ENCODE measurements around the gene EAF1. TPM values are rescaled to one million over a fixed set of nuclear protein-coding genes. Genes with fewer than 3 reads are reported as not detected.

Gene EAF1
- total and polyA plus RNA-seq, 2 donors (not counting 1 experiment from before 2014, with no cell fraction given) = 8.3 to 19.8 TPM

- Mint-ChIP-seq H3K27me3 (no peaks in the 10 kb centered on the region), H3K4me1 (no peaks in the 10 kb centered on the region), H3K27ac (no peak overlapping the region), H3K9me3 (ENCODE audit: insufficient read depth) (no peaks in the 10 kb centered on the region), H3K4me3 (no peak overlapping the region)
- Histone ChIP-seq H3K4me3 (ENCODE audit: control extremely low read depth in 1 of 5, extremely low read depth in 1 of 5, insufficient read depth in 1 of 5, low read depth in 2 of 5, low read length in 4 of 5) (no peak overlapping the region), H3K79me2 (ENCODE audit: control insufficient read depth, insufficient read depth, low read length) (no peaks in the 10 kb centered on the region), H3K27ac (ENCODE audit: low read length in 2 of 2) (no peak overlapping the region), H3K4me1 (ENCODE audit: control insufficient read depth in 2 of 2, insufficient read depth in 2 of 2, low read length in 2 of 2) (no peaks in the 10 kb centered on the region), H3K27me3 (replicated peaks in 1 of 4; ENCODE audit: control extremely low read depth in 1 of 4, control insufficient read depth in 3 of 4, insufficient read depth in 4 of 4, low read length in 3 of 4) (no peaks in the 10 kb centered on the region), H3K4me2 (replicated peaks; ENCODE audit: low read depth, low read length, poor library complexity, severe bottlenecking) (no peak overlapping the region), H4K20me1 (ENCODE audit: control insufficient read depth, insufficient read depth, low read length, poor library complexity, severe bottlenecking) (no peaks in the 10 kb centered on the region), H3K9ac (ENCODE audit: low read length) (no peak overlapping the region), H3K36me3 (replicated peaks in 1 of 2; ENCODE audit: control extremely low read depth in 1 of 2, control insufficient read depth in 1 of 2, extremely low read depth in 1 of 2, insufficient read depth in 2 of 2, low read length in 1 of 2) (no peaks in the 10 kb centered on the region), H3K9me3 (ENCODE audit: control extremely low read depth in 1 of 3, control insufficient read depth in 2 of 3, insufficient read depth in 1 of 3, low read length in 2 of 3) (no peaks in the 10 kb centered on the region), H2AFZ (ENCODE audit: insufficient read depth, low read depth, low read length, poor library complexity, severe bottlenecking) (no peak overlapping the region)
- POLR2A ChIA-PET = no interaction called here
- WGBS (ENCODE audit: insufficient coverage) = 87% methylated on average over 3 of the region's 3 CpGs
- ATAC-seq (ENCODE audit: low read depth) (no peak), DNase-seq (no peak)
- CTCF ChIA-PET = no interaction called here
- TF ChIP-seq EZH2 (IDR thresholded peaks at IDR 0.05; ENCODE audit: borderline replicate concordance, insufficient read depth, low read depth, low read length, poor library complexity, severe bottlenecking) (no peak), CTCF (IDR thresholded peaks at IDR 0.05) (no peak)
- intact Hi-C loops (cut with micrococcal nuclease) = loop anchor here (10.0 kb wide), 1 partner anchor 95 kb away; no protein-coding TSS in a partner anchor
These were observed 22.3 kb downstream of the EAF1 start for GRCh38 chr3:15449489-15450224.

DNA sequence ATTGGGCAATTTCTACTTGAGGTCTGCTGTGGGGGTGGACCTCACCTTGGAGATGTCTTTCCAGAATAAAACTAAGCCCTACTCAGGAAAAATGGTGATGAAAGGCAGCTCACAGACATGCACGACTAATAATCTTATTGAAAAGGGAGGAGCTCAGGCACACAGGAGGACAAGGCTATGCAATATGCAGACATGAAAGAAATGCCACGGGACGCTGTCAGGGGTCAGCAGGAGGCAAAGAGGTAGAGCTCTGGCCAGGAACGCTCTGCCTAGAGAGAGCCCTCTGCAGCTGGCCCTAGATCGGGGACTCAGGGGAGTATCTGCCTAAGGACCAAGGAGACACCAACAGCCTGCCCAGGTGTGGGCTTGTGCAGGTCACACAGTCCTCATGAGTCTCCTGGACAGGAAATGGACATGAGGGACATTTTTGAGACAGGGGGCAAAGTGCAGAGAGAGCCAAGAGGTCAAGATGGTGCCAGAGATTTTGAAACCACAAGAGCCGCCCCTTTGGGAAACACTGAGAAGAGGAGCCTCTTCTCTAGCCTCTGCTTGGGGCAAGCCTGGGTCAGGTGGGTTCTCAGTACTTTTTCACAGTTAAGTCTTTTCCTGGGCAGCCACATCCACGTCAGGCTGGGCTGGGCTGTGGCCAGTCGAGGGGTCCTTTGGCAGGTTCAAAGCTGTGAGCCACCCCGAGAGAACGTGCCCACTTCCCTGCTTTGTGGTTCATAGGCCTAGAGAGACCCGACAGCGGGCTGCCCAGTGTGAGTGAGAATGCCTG lies 23.2 kb downstream of the EAF1 start:
- intact Hi-C loops (cut with micrococcal nuclease) = no loop called here
- ChIA-PET POLR2A (no interaction called here), CTCF (no interaction called here)
- DNase-seq (no peak), ATAC-seq (ENCODE audit: low read depth) (no peak)
- Histone ChIP-seq H3K4me3 (ENCODE audit: control extremely low read depth in 1 of 5, extremely low read depth in 1 of 5, insufficient read depth in 1 of 5, low read depth in 2 of 5, low read length in 4 of 5) (no peak overlapping the region), H3K4me1 (ENCODE audit: control insufficient read depth in 2 of 2, insufficient read depth in 2 of 2, low read length in 2 of 2) (no peaks in the 10 kb centered on the region), H3K27ac (ENCODE audit: low read length in 2 of 2) (no peak overlapping the region), H3K27me3 (replicated peaks in 1 of 4; ENCODE audit: control extremely low read depth in 1 of 4, control insufficient read depth in 3 of 4, insufficient read depth in 4 of 4, low read length in 3 of 4) (no peaks in the 10 kb centered on the region), H2AFZ (ENCODE audit: insufficient read depth, low read depth, low read length, poor library complexity, severe bottlenecking) (no peak overlapping the region), H3K36me3 (replicated peaks in 1 of 2; ENCODE audit: control extremely low read depth in 1 of 2, control insufficient read depth in 1 of 2, extremely low read depth in 1 of 2, insufficient read depth in 2 of 2, low read length in 1 of 2) (no peaks in the 10 kb centered on the region), H3K79me2 (ENCODE audit: control insufficient read depth, insufficient read depth, low read length) (no peaks in the 10 kb centered on the region), H3K4me2 (replicated peaks; ENCODE audit: low read depth, low read length, poor library complexity, severe bottlenecking) (no peak overlapping the region), H3K9me3 (ENCODE audit: control extremely low read depth in 1 of 3, control insufficient read depth in 2 of 3, insufficient read depth in 1 of 3, low read length in 2 of 3) (no peaks in the 10 kb centered on the region), H4K20me1 (ENCODE audit: control insufficient read depth, insufficient read depth, low read length, poor library complexity, severe bottlenecking) (no peaks in the 10 kb centered on the region), H3K9ac (ENCODE audit: low read length) (no peak overlapping the region)
- H3K27ac Mint-ChIP-seq = no peak overlapping the region
- no peaks in the 10 kb centered on the region for H3K9me3 Mint-ChIP-seq (ENCODE audit: insufficient read depth)
- TF ChIP-seq EZH2 (IDR thresholded peaks at IDR 0.05; ENCODE audit: borderline replicate concordance, insufficient read depth, low read depth, low read length, poor library complexity, severe bottlenecking) (no peak), CTCF (IDR thresholded peaks at IDR 0.05) (no peak)
- 89% methylated on average over 12 of the region's 12 CpGs for WGBS (ENCODE audit: insufficient coverage)
- H3K4me3 Mint-ChIP-seq = no peak overlapping the region
- no peaks in the 10 kb centered on the region for H3K4me1 Mint-ChIP-seq
- no peaks in the 10 kb centered on the region for H3K27me3 Mint-ChIP-seq

Data from B cell (primary cell).